ENCODE data around the gene IL22RA2.

DNA sequence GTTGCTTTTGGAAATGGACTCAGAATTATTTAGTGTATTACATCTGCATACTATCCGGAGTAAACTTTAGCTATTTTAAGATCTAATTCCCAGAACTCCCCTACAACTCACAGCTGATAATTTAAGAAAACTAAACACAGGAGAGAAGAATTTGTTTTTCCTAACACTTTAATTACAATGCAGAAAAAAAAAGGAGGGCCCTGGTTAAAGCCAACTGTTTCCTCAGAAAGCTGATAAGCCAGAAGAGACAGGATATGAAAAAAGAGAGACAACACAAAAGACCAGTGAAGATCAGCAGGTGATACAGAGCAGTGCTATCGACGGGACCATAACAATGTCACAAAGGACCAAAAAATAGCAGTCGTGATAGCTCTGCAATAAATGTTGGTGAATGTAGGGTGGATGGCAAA lies 39.9 kb upstream of the IL22RA2 start:
- TF ChIP-seq KAT7 (CRISPR knock-in tag; IDR thresholded peaks at IDR 0.05; ENCODE audit: borderline replicate concordance) (no peak), ATF1 (CRISPR knock-in tag; IDR thresholded peaks at IDR 0.05) (no peak), ZNF121 (CRISPR knock-in tag; IDR thresholded peaks at IDR 0.05) (no peak)
- TF ChIP-seq, protein P1, sequence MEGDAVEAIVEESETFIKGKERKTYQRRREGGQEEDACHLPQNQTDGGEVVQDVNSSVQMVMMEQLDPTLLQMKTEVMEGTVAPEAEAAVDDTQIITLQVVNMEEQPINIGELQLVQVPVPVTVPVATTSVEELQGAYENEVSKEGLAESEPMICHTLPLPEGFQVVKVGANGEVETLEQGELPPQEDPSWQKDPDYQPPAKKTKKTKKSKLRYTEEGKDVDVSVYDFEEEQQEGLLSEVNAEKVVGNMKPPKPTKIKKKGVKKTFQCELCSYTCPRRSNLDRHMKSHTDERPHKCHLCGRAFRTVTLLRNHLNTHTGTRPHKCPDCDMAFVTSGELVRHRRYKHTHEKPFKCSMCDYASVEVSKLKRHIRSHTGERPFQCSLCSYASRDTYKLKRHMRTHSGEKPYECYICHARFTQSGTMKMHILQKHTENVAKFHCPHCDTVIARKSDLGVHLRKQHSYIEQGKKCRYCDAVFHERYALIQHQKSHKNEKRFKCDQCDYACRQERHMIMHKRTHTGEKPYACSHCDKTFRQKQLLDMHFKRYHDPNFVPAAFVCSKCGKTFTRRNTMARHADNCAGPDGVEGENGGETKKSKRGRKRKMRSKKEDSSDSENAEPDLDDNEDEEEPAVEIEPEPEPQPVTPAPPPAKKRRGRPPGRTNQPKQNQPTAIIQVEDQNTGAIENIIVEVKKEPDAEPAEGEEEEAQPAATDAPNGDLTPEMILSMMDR (IDR thresholded peaks at IDR 0.05): no peak
- TF ChIP-seq, protein P2, sequence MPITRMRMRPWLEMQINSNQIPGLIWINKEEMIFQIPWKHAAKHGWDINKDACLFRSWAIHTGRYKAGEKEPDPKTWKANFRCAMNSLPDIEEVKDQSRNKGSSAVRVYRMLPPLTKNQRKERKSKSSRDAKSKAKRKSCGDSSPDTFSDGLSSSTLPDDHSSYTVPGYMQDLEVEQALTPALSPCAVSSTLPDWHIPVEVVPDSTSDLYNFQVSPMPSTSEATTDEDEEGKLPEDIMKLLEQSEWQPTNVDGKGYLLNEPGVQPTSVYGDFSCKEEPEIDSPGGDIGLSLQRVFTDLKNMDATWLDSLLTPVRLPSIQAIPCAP (CRISPR knock-in tag; IDR thresholded peaks at IDR 0.05): no peak

Data from WTC11 (cell line).